Ishikawa (cell line): ENCODE data around the gene DEFB110.

Experiments used
- CEBPB ChIP-seq: IDR thresholded peaks from 2 replicates; pipeline ENCODE4 v1.6.1; 2012
- CREB1 ChIP-seq: IDR thresholded peaks from 2 replicates; pipeline ENCODE4 v1.6.1; 2012; ENCODE audit warnings: low read depth
- EGR1 ChIP-seq: IDR thresholded peaks from 2 replicates; pipeline ENCODE4 v1.6.1; 2012
- EP300 ChIP-seq: IDR thresholded peaks from 2 replicates; pipeline ENCODE4 v1.6.1; 2012; ENCODE audit warnings: borderline replicate concordance
- FOXM1 ChIP-seq: IDR thresholded peaks from 2 replicates; pipeline ENCODE4 v1.6.1; 2012; ENCODE audit warnings: low read depth, borderline replicate concordance
- MAX ChIP-seq: IDR thresholded peaks from 2 replicates; pipeline ENCODE4 v1.6.1; 2012
- NFIC ChIP-seq: IDR thresholded peaks from 2 replicates; pipeline ENCODE4 v1.6.1; 2012
- RAD21 ChIP-seq: IDR thresholded peaks from 2 replicates; pipeline ENCODE4 v1.6.1; 2012; ENCODE audit warnings: low read depth
- REST ChIP-seq: IDR thresholded peaks from 2 replicates; pipeline ENCODE4 v1.6.1; 2012; ENCODE audit warnings: low read depth, mild to moderate bottlenecking
- TAF1 ChIP-seq: IDR thresholded peaks from 2 replicates; pipeline ENCODE4 v1.6.1; 2012; ENCODE audit warnings: low read depth, mild to moderate bottlenecking
- TCF12 ChIP-seq: IDR thresholded peaks from 2 replicates; pipeline ENCODE4 v1.6.1; 2012; ENCODE audit warnings: low read depth
- TEAD4 ChIP-seq: IDR thresholded peaks from 2 replicates; pipeline ENCODE4 v1.6.1; 2012
- USF1 ChIP-seq: IDR thresholded peaks from 2 replicates; pipeline ENCODE4 v1.6.1; 2012
- YY1 ChIP-seq: IDR thresholded peaks from 2 replicates; pipeline ENCODE4 v1.6.1; 2012; ENCODE audit warnings: low read depth
- ZBTB7A ChIP-seq: IDR thresholded peaks from 2 replicates; pipeline ENCODE4 v1.6.1; 2012; ENCODE audit warnings: low read depth

Gene DEFB110

GRCh38 chr6:50025258-50025657 is 3.5 kb upstream of the DEFB110 start:
- TF ChIP-seq EGR1: no peak
- TF ChIP-seq TAF1: no peak
- TF ChIP-seq FOXM1: no peak
- TF ChIP-seq ZBTB7A: no peak
- no peak for TF ChIP-seq REST
- no peak for TF ChIP-seq YY1
- TF ChIP-seq TEAD4: no peak
- TF ChIP-seq RAD21: no peak
- TF ChIP-seq CEBPB: no peak
- TF ChIP-seq MAX: no peak
- no peak for TF ChIP-seq USF1
- TF ChIP-seq CREB1: no peak
- TF ChIP-seq TCF12: no peak
- no peak for TF ChIP-seq EP300
- TF ChIP-seq NFIC: no peak

GRCh38 chr6:50007819-50008218 is 14.0 kb downstream of the DEFB110 start:
- no peak for TF ChIP-seq TCF12
- no peak for TF ChIP-seq RAD21

GRCh38 chr6:50003139-50003538 is 18.7 kb downstream of the DEFB110 start:
- TF ChIP-seq CEBPB (no peak), TCF12 (no peak), EP300 (no peak), FOXM1 (no peak)

GRCh38 chr6:49995278-49995677 is 26.5 kb downstream of the DEFB110 start:
- no peak for TF ChIP-seq TAF1

- TF ChIP-seq TAF1 (no peak), ZBTB7A (no peak), EGR1 (no peak), EP300 (no peak), TCF12 (no peak), MAX (no peak), RAD21 (no peak), TEAD4 (no peak), CEBPB (no peak), NFIC (no peak), YY1 (no peak), USF1 (no peak), CREB1 (no peak), FOXM1 (no peak), REST (no peak)
These were observed 32.9 kb downstream of the DEFB110 start for GRCh38 chr6:49988900-49989299.

- TF ChIP-seq MAX (no peak), EP300 (no peak), CREB1 (no peak), REST (no peak), RAD21 (no peak), TAF1 (no peak), YY1 (no peak), NFIC (no peak), EGR1 (no peak), USF1 (no peak), TEAD4 (no peak), FOXM1 (no peak), CEBPB (no peak), TCF12 (no peak), ZBTB7A (no peak)
These were observed 34.0 kb downstream of the DEFB110 start for GRCh38 chr6:49987749-49988148.
